ENCODE measurements around the gene LDLRAD4. TPM values are rescaled to one million over a fixed set of nuclear protein-coding genes. Genes with fewer than 3 reads are reported as not detected.

The LDLRAD4 gene
- total RNA-seq, 1 experiment from 2014 or later = not detected

- TF ChIP-seq EZH2phosphoT487 (IDR thresholded peaks at IDR 0.05; ENCODE audit: borderline replicate concordance, low read length) (no peak), EZH2 (IDR thresholded peaks at IDR 0.05; ENCODE audit: low read length, unreplicated experiment) (no peak), CTCF (conservative IDR thresholded peaks at IDR 0.05; ENCODE audit: low read depth, low read length) (no peak)
- no peak overlapping the region for H3K4me2 ChIP-seq (ENCODE audit: low read length)
- no peaks in the 10 kb centered on the region for H3F3A ChIP-seq (ENCODE audit: low read length, unreplicated experiment)
- POLR2A ChIA-PET (ENCODE audit: unreplicated experiment) = no interaction called here
- intact Hi-C loops (cut with micrococcal nuclease) = no loop called here
- no peak overlapping the region for H3K27ac ChIP-seq (ENCODE audit: low read length)
- BruUV-seq (replicated peaks) = no TSS peak
- H3K9me2 ChIP-seq (replicated peaks; ENCODE audit: low read length) = no peaks in the 10 kb centered on the region
- no peaks in the 10 kb centered on the region for H3K79me2 ChIP-seq (ENCODE audit: low read length)
- H4K20me1 ChIP-seq (ENCODE audit: low read length) = no peaks in the 10 kb centered on the region
- H3K4me3 ChIP-seq (ENCODE audit: low read length) = no peak overlapping the region
- H2AFZ ChIP-seq (ENCODE audit: low read length) = no peak overlapping the region
- H3K27me3 ChIP-seq (ENCODE audit: low read length) = peaks cover 77% of the 10 kb centered on the region
- no peak overlapping the region for H3K9ac ChIP-seq (ENCODE audit: low read length)
- no peaks in the 10 kb centered on the region for H3K36me3 ChIP-seq (ENCODE audit: low read depth, low read length)
- ATAC-seq (no peak), DNase-seq (no peak)
- no peaks in the 10 kb centered on the region for H3K4me1 ChIP-seq (ENCODE audit: insufficient read depth, low read length)
- H3K9me3 ChIP-seq (ENCODE audit: low read length) = no peaks in the 10 kb centered on the region
- CTCF ChIA-PET = no interaction called here
These were observed 278.2 kb downstream of the LDLRAD4 start for GRCh38 chr18:13496691-13497281.

GRCh38 chr18:13499803-13500202, 281.2 kb downstream of the LDLRAD4 start:
- H3K9me3 ChIP-seq (ENCODE audit: low read length) = no peaks in the 10 kb centered on the region
- H3K27ac ChIP-seq (ENCODE audit: low read length) = no peak overlapping the region
- no peaks in the 10 kb centered on the region for H3K4me1 ChIP-seq (ENCODE audit: insufficient read depth, low read length)
- no peak overlapping the region for H2AFZ ChIP-seq (ENCODE audit: low read length)
- H3K4me2 ChIP-seq (ENCODE audit: low read length) = no peak overlapping the region
- DNase-seq (no peak), ATAC-seq (no peak)
- H3K79me2 ChIP-seq (ENCODE audit: low read length) = no peaks in the 10 kb centered on the region
- no TSS peak for BruUV-seq (replicated peaks)
- intact Hi-C loops (cut with micrococcal nuclease) = no loop called here
- no peaks in the 10 kb centered on the region for H3F3A ChIP-seq (ENCODE audit: low read length, unreplicated experiment)
- H3K9me2 ChIP-seq (replicated peaks; ENCODE audit: low read length) = no peaks in the 10 kb centered on the region
- no peaks in the 10 kb centered on the region for H4K20me1 ChIP-seq (ENCODE audit: low read length)
- H3K27me3 ChIP-seq (ENCODE audit: low read length) = peaks cover 74% of the 10 kb centered on the region
- TF ChIP-seq CTCF (conservative IDR thresholded peaks at IDR 0.05; ENCODE audit: low read depth, low read length) = no peak
- ChIA-PET CTCF (no interaction called here), POLR2A (ENCODE audit: unreplicated experiment) (no interaction called here)
- H3K36me3 ChIP-seq (ENCODE audit: low read depth, low read length) = no peaks in the 10 kb centered on the region
- no peak overlapping the region for H3K4me3 ChIP-seq (ENCODE audit: low read length)
- no peak overlapping the region for H3K9ac ChIP-seq (ENCODE audit: low read length)

GRCh38 chr18:13500227-13500865, 281.8 kb downstream of the LDLRAD4 start:
- DNase-seq (no peak), ATAC-seq (no peak; the same call in 1 of the 2 replicates)
- Histone ChIP-seq H4K20me1 (ENCODE audit: low read length) (no peaks in the 10 kb centered on the region), H3K9me2 (replicated peaks; ENCODE audit: low read length) (no peaks in the 10 kb centered on the region), H3K9me3 (ENCODE audit: low read length) (no peaks in the 10 kb centered on the region), H3K27me3 (ENCODE audit: low read length) (peaks cover 74% of the 10 kb centered on the region), H3K9ac (ENCODE audit: low read length) (no peak overlapping the region), H3K4me1 (ENCODE audit: insufficient read depth, low read length) (no peaks in the 10 kb centered on the region), H3K27ac (ENCODE audit: low read length) (no peak overlapping the region), H3K4me2 (ENCODE audit: low read length) (peak overlapping the region; percentile 21; the same call in 1 of the 2 replicates), H3K36me3 (ENCODE audit: low read depth, low read length) (no peaks in the 10 kb centered on the region), H3F3A (ENCODE audit: low read length, unreplicated experiment) (no peaks in the 10 kb centered on the region), H3K79me2 (ENCODE audit: low read length) (no peaks in the 10 kb centered on the region), H3K4me3 (ENCODE audit: low read length) (no peak overlapping the region), H2AFZ (ENCODE audit: low read length) (no peak overlapping the region)
- ChIA-PET POLR2A (ENCODE audit: unreplicated experiment) (interaction anchor here (0.6 kb wide), 1 partner anchor 144 kb away, joined by 7 read pairs; no protein-coding TSS in a partner anchor), CTCF (no interaction called here)
- intact Hi-C loops (cut with micrococcal nuclease) = no loop called here
- no TSS peak for BruUV-seq (replicated peaks)
- TF ChIP-seq EZH2phosphoT487 (IDR thresholded peaks at IDR 0.05; ENCODE audit: borderline replicate concordance, low read length) (no peak), EZH2 (IDR thresholded peaks at IDR 0.05; ENCODE audit: low read length, unreplicated experiment) (no peak), CTCF (conservative IDR thresholded peaks at IDR 0.05; ENCODE audit: low read depth, low read length) (no peak)
